GM18858 (cell line): Measurements from ENCODE around the gene GJC1.
"Not testable (repeated sequence)": the region's sequence is repeated elsewhere in the genome, so short reads cannot be mapped to it uniquely, and the experiment has no call there.

Experiments used
- ATAC-seq: cut with Tn5 transposase; IDR thresholded peaks from one replicate; pipeline ENCODE4 v1.9.1; 2021; ENCODE audit not compliant: unreplicated experiment

GJC1 gene

GRCh38 chr17:44761932-44762810 lies 67.9 kb downstream of the GJC1 start:
- no peak for ATAC-seq

DNA sequence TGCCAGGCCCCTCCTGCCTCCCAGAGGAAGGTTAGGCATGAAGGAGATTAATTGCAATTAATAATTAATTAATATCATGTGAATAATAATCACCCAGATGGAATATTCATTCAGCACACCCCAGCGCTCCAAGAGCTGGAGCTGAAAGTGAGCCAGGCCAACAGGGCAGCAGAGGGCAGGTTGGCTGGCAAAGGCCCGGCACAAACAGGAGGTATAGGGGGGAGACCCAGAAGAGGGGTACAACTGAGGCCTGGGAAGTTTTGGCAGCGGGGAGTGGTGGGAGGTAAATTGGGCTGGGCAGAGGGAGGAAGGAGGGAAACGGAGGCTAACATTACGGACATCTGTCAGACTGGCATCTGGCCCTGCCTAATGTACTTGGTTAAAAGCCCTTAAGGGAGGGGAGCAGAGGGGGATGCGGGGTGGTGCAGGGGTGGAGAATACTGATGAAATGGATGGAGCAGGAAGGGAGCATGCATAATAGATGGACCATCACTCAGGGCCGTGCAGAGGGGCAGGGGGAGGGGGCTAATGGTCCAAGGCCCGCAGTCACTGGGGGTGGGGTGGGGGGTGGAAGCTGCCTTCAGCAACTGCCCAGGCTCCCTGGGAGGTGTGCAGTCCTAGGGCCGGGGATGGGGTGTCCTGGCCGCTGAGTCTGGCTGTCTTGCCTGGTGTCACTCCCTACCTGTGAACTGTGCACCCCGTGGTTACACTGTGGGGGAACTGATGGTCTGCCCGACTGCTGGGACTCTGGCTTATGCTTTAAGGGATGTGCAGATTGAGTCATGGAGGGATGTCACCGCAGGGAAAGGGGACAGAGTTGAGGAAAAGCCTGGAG lies 69.4 kb downstream of the GJC1 start:
- no peak for ATAC-seq

GRCh38 chr17:44759916-44760243 lies 70.2 kb downstream of the GJC1 start:
- ATAC-seq: no peak

GRCh38 chr17:44759086-44759915 lies 70.8 kb downstream of the GJC1 start:
- ATAC-seq: no peak

GRCh38 chr17:44758414-44759085 lies 71.5 kb downstream of the GJC1 start, which contains the start of gene ADAM11:
TSS of gene ADAM11 (plus strand) at chr17:44758988. CDS start at chr17:44759200, 212 bp downstream.
- ATAC-seq: no peak

- ATAC-seq: no peak
These were observed 72.1 kb downstream of the GJC1 start for GRCh38 chr17:44757918-44758413.

GRCh38 chr17:44757045-44757917 lies 72.8 kb downstream of the GJC1 start:
- ATAC-seq: no peak

GRCh38 chr17:44755180-44755579 lies 74.9 kb downstream of the GJC1 start:
- not testable (repeated sequence) for ATAC-seq

- no peak for ATAC-seq
These were observed 75.8 kb downstream of the GJC1 start for GRCh38 chr17:44754276-44754675.

- ATAC-seq: no peak
These were observed 76.9 kb downstream of the GJC1 start for GRCh38 chr17:44752953-44753861.

- no peak for ATAC-seq
These were observed 78.3 kb downstream of the GJC1 start for GRCh38 chr17:44751806-44752205.

DNA sequence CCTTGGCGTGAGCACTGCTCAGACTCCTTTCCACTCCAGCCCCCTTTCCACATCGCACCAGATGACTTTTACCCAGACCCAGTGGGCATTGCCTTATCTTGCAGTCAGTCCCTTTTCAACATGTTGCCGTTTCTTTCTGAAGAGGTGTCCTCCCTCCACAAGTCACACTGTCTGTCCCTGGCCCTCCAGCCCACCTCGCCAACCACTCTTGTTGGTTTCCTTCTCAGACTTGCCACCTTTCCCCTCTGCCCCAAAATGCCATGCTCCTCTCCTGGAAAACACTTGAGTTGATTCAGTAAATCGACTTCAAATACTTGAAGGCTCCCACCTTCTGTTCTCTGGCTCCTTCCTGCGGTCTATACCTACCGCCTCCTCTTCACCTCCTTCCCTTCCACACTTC lies 78.8 kb downstream of the GJC1 start:
- ATAC-seq: no peak

GRCh38 chr17:44749980-44750318 lies 80.1 kb downstream of the GJC1 start:
- no peak for ATAC-seq

DNA sequence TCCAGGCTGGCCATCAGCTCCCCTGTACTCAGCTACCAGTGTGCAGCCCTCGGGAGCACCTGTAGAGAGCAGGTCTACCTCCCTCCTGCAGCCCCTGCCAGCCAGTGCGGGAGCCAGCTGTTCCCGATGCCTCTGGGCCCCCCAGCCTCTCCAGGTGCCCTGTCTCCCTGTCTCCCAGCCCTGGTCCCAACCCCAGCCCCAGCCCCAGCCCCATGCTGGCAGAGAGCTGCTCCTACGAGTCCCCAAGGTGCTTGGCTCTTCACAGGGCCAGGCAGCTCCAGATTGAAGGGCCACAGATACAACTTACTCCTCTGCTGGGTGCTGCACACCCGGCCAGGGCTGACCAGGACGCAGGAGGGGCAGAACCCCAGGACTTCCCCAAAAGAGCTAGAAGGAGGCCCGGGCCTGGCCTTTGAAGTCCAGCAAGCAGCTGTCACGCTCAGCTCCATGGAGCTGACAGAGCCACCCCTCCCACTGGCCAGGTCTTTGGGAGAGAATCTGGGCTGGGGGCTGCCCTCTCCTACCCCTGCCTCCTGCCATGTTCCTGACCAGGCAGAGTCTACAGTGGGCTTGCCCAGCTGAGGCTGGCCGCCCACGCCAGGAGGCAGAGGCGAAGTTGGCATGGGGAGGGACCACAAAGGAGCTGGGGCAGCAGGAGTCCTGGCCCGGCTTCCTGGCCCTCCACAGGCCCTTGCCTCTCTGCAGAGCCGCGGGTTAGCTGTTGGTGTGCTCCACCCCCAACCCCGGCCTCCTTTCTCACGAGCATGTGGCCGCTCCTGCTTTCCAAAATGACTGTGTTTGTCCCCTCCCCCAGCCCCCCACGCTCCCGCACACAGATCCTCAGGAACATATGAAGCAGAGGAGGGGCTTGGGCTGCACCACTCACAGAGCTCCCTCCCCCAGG lies 80.8 kb downstream of the GJC1 start:
- no peak for ATAC-seq
